Measurements from ENCODE around the gene KANSL1. TPM values are rescaled to one million over a fixed set of nuclear protein-coding genes. Genes with fewer than 3 reads are reported as not detected.

Gene KANSL1
- total RNA-seq, 1 donor from 2014 or later: 78.5 TPM

DNA sequence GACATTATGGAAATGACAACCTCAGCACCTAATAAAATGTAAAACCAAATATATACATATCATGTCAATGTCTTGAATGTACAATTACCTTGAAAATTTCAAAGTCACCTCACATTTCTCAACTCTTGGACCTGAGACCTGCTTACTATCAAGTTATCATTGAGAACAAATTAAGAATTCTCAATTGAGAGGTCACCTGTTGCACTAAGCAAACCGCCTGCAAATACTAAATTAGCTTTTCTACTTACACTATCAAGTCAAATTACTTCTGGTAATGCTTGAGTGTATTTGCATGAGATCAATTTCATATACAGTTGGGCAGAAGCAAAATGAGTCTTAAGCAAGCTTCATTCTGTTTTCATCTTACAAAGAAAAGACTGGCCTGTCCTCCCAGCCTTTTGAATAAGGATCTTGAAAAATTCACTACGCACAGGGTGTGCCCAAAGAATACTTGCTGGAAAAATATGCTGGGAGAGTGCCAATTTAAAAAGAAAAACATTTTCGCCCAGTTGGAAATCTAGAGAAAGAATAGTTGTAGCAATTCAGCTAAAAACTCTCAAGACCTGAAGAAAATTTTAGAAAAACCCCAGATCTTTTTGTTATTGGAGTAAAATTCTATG, 35.7 kb downstream of the KANSL1 start:
- Histone ChIP-seq H3K27ac (peak overlapping the region; percentile 8), H3K9me3 (no peaks in the 10 kb centered on the region), H3K4me3 (no peak overlapping the region), H3K27me3 (ENCODE audit: low read depth) (no peaks in the 10 kb centered on the region), H3K4me1 (peaks cover 85% of the 10 kb centered on the region), H3K36me3 (no peaks in the 10 kb centered on the region)
- ATAC-seq (peak in 1 of 2 donors; percentile 61), DNase-seq (no peak)
- intact Hi-C loops (cut with DNase I): no loop called here
- TF ChIP-seq, protein P1, sequence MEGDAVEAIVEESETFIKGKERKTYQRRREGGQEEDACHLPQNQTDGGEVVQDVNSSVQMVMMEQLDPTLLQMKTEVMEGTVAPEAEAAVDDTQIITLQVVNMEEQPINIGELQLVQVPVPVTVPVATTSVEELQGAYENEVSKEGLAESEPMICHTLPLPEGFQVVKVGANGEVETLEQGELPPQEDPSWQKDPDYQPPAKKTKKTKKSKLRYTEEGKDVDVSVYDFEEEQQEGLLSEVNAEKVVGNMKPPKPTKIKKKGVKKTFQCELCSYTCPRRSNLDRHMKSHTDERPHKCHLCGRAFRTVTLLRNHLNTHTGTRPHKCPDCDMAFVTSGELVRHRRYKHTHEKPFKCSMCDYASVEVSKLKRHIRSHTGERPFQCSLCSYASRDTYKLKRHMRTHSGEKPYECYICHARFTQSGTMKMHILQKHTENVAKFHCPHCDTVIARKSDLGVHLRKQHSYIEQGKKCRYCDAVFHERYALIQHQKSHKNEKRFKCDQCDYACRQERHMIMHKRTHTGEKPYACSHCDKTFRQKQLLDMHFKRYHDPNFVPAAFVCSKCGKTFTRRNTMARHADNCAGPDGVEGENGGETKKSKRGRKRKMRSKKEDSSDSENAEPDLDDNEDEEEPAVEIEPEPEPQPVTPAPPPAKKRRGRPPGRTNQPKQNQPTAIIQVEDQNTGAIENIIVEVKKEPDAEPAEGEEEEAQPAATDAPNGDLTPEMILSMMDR (IDR thresholded peaks at IDR 0.05): no peak

- intact Hi-C loops (cut with DNase I): no loop called here
- H3K27ac ChIP-seq: peak overlapping the region; percentile 7
- TF ChIP-seq, protein P1 (IDR thresholded peaks at IDR 0.05): no peak
- no peaks in the 10 kb centered on the region for H3K27me3 ChIP-seq (ENCODE audit: low read depth)
- H3K4me3 ChIP-seq: no peak overlapping the region
- DNase-seq: no peak
- ATAC-seq: peak in 1 of 2 donors; percentile 2
- H3K9me3 ChIP-seq: no peaks in the 10 kb centered on the region
- H3K36me3 ChIP-seq: no peaks in the 10 kb centered on the region
- H3K4me1 ChIP-seq: peaks cover 94% of the 10 kb centered on the region
These were observed 38.9 kb downstream of the KANSL1 start for GRCh38 chr17:46154151-46154816.

DNA sequence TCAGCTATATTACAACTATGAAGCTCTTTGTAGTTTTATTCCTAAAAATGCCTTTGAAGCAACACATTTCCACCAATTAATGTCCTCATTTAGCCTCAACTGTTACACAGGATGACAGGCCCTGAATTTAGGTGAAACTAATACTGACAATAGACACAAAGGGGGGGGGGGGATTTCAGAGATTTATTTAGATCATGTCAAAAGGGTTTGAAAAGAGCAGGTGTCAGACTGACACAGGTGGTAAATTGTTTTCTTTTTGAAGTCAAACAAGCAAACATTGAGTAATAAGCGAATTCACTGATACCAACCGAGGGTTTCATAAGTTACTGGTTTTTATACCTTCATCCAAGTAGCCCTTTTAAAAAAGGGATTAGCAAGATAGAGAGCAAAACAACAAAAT, 40.8 kb downstream of the KANSL1 start:
- Histone ChIP-seq H3K4me3 (no peak overlapping the region), H3K36me3 (no peaks in the 10 kb centered on the region), H3K27ac (no peak overlapping the region), H3K9me3 (no peaks in the 10 kb centered on the region), H3K27me3 (ENCODE audit: low read depth) (no peaks in the 10 kb centered on the region), H3K4me1 (peaks cover 84% of the 10 kb centered on the region)
- intact Hi-C loops (cut with DNase I): no loop called here
- TF ChIP-seq, protein P1 (IDR thresholded peaks at IDR 0.05): no peak
- DNase-seq (no peak), ATAC-seq (no peak)

DNA sequence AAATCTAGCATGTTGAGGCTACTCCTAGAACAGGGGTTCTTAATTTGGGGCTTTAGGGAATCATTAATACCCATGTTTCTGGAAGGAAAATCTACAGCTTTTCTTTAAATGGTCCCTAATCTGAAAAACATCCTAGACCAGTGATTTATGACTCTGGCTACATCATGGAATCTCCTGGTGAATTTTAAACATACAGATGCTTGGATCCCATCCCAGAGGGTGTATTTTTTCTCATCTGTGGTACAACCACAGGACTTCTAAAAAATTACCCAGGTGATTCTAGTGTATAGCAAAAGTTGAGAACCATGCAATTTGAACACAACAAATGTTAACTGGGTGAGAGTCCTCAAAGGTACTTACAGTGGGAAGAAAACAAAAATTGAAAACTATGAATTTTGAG, 41.5 kb downstream of the KANSL1 start:
- DNase-seq (no peak), ATAC-seq (no peak)
- intact Hi-C loops (cut with DNase I): no loop called here
- TF ChIP-seq, protein P1 (IDR thresholded peaks at IDR 0.05): no peak
- Histone ChIP-seq H3K4me3 (no peak overlapping the region), H3K27ac (no peak overlapping the region), H3K9me3 (no peaks in the 10 kb centered on the region), H3K36me3 (no peaks in the 10 kb centered on the region), H3K4me1 (peaks cover 77% of the 10 kb centered on the region), H3K27me3 (ENCODE audit: low read depth) (no peaks in the 10 kb centered on the region)

DNA sequence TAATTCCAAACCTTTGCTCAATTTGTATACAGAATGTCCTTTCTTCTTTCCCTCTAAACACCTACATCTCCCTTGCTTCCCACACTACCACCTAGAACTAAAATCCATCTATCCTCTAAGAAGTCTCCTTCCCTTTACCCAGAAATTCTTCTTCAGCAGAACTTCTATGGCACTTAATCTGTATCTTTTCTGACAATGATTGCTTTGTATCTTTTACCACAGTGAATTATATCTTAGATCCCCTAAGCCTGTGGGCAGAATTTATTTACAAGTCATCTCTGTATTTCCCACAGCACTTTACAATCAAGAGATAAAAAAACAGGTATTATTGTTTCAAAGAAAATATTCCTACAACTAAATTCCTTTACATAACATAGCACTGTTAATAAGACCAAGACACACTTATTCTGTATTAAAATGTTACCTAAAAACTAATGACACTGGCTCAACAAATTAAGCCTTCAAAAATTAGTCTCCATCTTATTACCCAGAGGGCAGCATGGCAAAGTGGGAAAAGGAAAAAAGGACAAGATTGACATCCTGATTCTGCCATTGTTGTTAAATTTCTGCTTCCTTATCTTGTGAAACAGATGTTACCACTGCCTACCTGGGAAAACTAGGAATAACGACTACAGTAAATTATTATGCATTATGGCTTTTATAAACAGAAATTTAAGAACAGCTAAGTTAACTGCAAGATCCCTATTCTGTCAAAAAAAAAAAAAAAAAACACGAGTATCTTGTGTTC, 42.8 kb downstream of the KANSL1 start:
- no peaks in the 10 kb centered on the region for H3K9me3 ChIP-seq
- intact Hi-C loops (cut with DNase I): no loop called here
- no peak overlapping the region for H3K4me3 ChIP-seq
- H3K27ac ChIP-seq: no peak overlapping the region
- DNase-seq (no peak), ATAC-seq (no peak)
- H3K36me3 ChIP-seq: no peaks in the 10 kb centered on the region
- H3K4me1 ChIP-seq: peaks cover 74% of the 10 kb centered on the region
- no peaks in the 10 kb centered on the region for H3K27me3 ChIP-seq (ENCODE audit: low read depth)
- TF ChIP-seq, protein P1 (IDR thresholded peaks at IDR 0.05): no peak
